ENCODE results near the gene LCE1C.

LCE1C gene

DNA sequence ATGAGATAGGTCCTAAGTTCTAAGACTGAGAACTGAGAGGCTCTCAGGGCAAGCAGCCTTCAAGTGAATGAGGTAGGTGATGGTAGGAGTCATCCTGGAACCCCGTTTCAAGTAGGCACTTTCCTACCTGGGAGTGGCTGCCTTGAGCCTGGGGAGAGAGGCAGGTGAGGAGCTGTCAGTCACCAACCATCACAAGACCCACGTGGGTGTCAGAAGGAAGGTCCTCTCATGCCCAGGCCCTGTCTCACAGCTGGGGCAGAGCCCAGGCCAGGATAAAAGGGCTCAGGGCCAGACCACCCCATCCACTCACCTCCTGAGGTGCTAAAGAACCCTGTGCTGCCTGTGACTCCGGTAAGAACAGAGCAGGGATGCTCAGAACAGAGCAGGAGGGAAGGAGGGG, 10.0 kb downstream of the LCE1C start, which contains the start of gene LCE1D:
TSS of gene LCE1D (plus strand) at position 301 of the 400 bp plus-strand sequence. CDS start 1,074 bp downstream, outside the sequence.
- no CpG with 5 or more reads among the region's 3 CpGs for WGBS (ENCODE audit: insufficient coverage, insufficient read length)
- no peak for DNase-seq (ENCODE audit: low read depth, low spot score)
- H3K27me3 ChIP-seq (ENCODE audit: control insufficient read depth, insufficient read depth, low read length): no peaks in the 10 kb centered on the region
- no peak within 1 kb of the TSS for H3K27ac ChIP-seq (ENCODE audit: low read length)
- no peaks in the 10 kb centered on the region for H3K4me1 ChIP-seq (ENCODE audit: control insufficient read depth, insufficient read depth, low read length)
- H3K9me3 ChIP-seq (ENCODE audit: control insufficient read depth, insufficient read depth, low read length): peaks cover 7% of the 10 kb centered on the region
- no peaks in the 10 kb centered on the region for H3K36me3 ChIP-seq (ENCODE audit: control insufficient read depth, insufficient read depth, low read length)
- no peak within 1 kb of the TSS for H3K4me3 ChIP-seq (ENCODE audit: low read length)

DNA sequence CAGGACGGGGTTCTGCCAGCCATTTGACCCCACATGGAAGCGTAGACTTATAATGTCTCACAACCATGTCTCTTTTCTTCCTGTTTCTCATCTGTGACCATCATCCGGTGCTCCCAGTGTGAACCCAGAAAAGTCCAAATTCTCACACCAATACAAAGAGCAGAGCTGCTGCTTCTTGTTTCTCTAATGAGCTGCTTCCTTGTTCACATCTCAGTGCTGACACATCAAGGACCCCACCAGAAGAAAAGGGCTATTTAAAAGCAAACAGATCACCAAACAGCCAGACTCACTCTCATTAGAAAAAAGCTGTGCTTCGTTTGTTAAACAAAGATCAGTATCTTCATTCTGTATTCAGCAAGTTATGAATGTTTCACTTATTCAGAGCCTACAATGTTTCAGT, 10.8 kb downstream of the LCE1C start:
- H3K27me3 ChIP-seq (ENCODE audit: control insufficient read depth, insufficient read depth, low read length): no peaks in the 10 kb centered on the region
- H3K4me3 ChIP-seq (ENCODE audit: low read length): no peak overlapping the region
- DNase-seq (ENCODE audit: low read depth, low spot score): no peak
- H3K36me3 ChIP-seq (ENCODE audit: control insufficient read depth, insufficient read depth, low read length): no peaks in the 10 kb centered on the region
- no peaks in the 10 kb centered on the region for H3K4me1 ChIP-seq (ENCODE audit: control insufficient read depth, insufficient read depth, low read length)
- peaks cover 5% of the 10 kb centered on the region for H3K9me3 ChIP-seq (ENCODE audit: control insufficient read depth, insufficient read depth, low read length)
- WGBS (ENCODE audit: insufficient coverage, insufficient read length): no CpG with 5 or more reads among the region's 4 CpGs
- no peak overlapping the region for H3K27ac ChIP-seq (ENCODE audit: low read length)

DNA sequence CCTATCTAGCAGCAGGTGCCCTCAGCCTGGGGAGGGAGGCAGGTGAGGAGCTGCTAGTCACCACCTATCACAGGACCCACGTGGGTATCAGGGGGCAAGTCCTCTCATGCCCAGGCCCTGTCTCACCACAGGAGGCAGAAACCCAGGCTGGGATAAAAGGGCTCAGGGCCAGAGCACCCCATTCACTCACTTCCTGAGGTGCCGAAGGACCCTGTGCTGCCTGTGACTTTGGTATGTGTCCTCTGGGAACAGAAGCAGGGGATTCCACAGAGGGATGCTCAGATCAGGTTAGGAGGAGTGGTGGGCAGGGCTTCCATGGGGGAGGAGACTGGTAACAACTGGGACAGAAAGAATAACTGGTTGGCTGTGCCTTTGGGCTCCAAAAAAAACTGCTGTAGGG, 20.4 kb downstream of the LCE1C start, which contains the start of gene LCE1E:
TSS of gene LCE1E (plus strand) at position 181 of the 400 bp plus-strand sequence. CDS start 1,043 bp downstream, outside the sequence.
- Histone ChIP-seq H3K36me3 (ENCODE audit: control insufficient read depth, insufficient read depth, low read length) (no peaks in the 10 kb centered on the region), H3K4me1 (ENCODE audit: control insufficient read depth, insufficient read depth, low read length) (no peaks in the 10 kb centered on the region), H3K27me3 (ENCODE audit: control insufficient read depth, insufficient read depth, low read length) (no peaks in the 10 kb centered on the region), H3K9me3 (ENCODE audit: control insufficient read depth, insufficient read depth, low read length) (peaks cover 18% of the 10 kb centered on the region), H3K4me3 (ENCODE audit: low read length) (no peak within 1 kb of the TSS), H3K27ac (ENCODE audit: low read length) (no peak within 1 kb of the TSS)
- no peak for DNase-seq (ENCODE audit: low read depth, low spot score)
- WGBS (ENCODE audit: insufficient coverage, insufficient read length): no CpG with 5 or more reads among the region's 2 CpGs

DNA sequence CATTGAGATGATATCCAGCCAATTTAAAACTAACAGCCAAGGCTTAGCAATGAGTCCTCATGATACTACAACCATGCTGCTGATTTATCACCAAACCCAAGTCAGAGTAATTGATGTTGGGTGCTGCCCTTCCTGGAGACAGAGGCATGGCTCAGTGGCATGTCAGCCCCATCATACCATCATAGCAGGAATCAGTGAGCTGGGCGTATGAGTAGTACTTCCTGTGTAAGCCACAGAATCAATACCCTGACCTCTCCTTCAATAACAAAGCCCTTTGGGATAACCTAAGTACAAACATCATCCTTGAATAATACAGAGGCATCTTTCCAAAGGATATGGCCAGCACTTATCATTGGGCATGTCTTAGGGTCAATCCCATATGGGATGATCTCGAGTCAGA, 23.4 kb downstream of the LCE1C start:
- H3K4me3 ChIP-seq (ENCODE audit: low read length): no peak overlapping the region
- no CpG with 5 or more reads among the region's 2 CpGs for WGBS (ENCODE audit: insufficient coverage, insufficient read length)
- peaks cover 19% of the 10 kb centered on the region for H3K9me3 ChIP-seq (ENCODE audit: control insufficient read depth, insufficient read depth, low read length)
- no peaks in the 10 kb centered on the region for H3K27me3 ChIP-seq (ENCODE audit: control insufficient read depth, insufficient read depth, low read length)
- H3K27ac ChIP-seq (ENCODE audit: low read length): no peak overlapping the region
- no peaks in the 10 kb centered on the region for H3K36me3 ChIP-seq (ENCODE audit: control insufficient read depth, insufficient read depth, low read length)
- H3K4me1 ChIP-seq (ENCODE audit: control insufficient read depth, insufficient read depth, low read length): no peaks in the 10 kb centered on the region
- DNase-seq (ENCODE audit: low read depth, low spot score): no peak

DNA sequence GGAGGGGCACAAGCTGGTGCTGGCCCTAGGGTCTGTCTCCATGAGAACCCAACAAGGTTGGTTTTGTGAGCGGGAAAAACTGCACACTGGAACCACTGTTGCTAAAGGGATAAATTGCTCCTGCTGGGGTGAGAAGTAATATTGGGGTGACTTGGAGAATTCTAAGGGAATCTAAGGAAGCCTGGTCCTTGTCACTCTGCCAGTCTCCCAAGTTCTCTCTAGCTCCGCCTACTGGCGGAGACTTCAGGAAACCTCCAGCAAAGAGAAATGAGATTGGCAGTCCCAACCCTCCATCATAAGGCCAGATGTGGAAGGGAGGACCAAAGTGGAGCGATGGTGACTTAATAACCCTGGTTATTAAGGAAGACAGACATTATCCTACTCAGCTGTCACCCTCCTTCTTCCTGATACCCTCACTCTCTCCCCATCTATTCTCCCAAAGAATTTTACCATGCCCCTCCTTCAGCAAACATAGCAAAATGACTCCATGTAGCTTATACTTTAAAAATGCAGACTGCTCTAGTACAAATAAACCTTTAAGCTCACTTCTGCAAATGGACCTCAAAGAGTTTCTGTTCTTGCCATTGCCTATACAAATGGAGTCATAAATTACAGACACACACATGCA, 28.8 kb downstream of the LCE1C start:
- H3K4me3 ChIP-seq (ENCODE audit: low read length): no peak overlapping the region

DNA sequence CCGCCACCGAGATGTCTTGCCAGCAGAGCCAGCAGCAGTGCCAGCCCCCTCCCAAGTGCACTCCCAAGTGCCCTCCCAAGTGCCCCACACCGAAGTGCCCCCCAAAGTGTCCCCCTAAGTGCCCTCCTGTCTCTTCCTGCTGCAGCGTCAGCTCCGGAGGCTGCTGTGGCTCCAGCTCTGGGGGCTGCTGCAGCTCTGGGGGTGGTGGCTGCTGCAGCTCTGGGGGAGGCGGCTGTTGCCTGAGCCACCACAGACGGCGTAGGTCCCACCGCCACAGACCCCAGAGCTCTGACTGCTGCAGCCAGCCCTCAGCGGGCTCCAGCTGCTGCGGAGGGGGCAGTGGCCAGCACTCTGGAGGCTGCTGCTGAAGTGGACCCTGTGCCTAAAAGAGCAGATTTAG, 30.1 kb downstream of the LCE1C start:
- Histone ChIP-seq H3K9me3 (ENCODE audit: control insufficient read depth, insufficient read depth, low read length) (peaks cover 9% of the 10 kb centered on the region), H3K36me3 (ENCODE audit: control insufficient read depth, insufficient read depth, low read length) (no peaks in the 10 kb centered on the region), H3K27me3 (ENCODE audit: control insufficient read depth, insufficient read depth, low read length) (no peaks in the 10 kb centered on the region), H3K27ac (ENCODE audit: low read length) (no peak overlapping the region), H3K4me3 (ENCODE audit: low read length) (no peak overlapping the region), H3K4me1 (ENCODE audit: control insufficient read depth, insufficient read depth, low read length) (no peaks in the 10 kb centered on the region)
- no peak for DNase-seq (ENCODE audit: low read depth, low spot score)
- no CpG with 5 or more reads among the region's 11 CpGs for WGBS (ENCODE audit: insufficient coverage, insufficient read length)

More for the DNA sequence above, 28.8 kb downstream of the LCE1C start:
- DNase-seq (ENCODE audit: low read depth, low spot score): no peak
- H3K9me3 ChIP-seq (ENCODE audit: control insufficient read depth, insufficient read depth, low read length): peaks cover 9% of the 10 kb centered on the region
- no peaks in the 10 kb centered on the region for H3K36me3 ChIP-seq (ENCODE audit: control insufficient read depth, insufficient read depth, low read length)
- WGBS (ENCODE audit: insufficient coverage, insufficient read length): no CpG with 5 or more reads among the region's 4 CpGs
- H3K27me3 ChIP-seq (ENCODE audit: control insufficient read depth, insufficient read depth, low read length): no peaks in the 10 kb centered on the region
- H3K4me1 ChIP-seq (ENCODE audit: control insufficient read depth, insufficient read depth, low read length): no peaks in the 10 kb centered on the region
- no peak overlapping the region for H3K27ac ChIP-seq (ENCODE audit: low read length)

DNA sequence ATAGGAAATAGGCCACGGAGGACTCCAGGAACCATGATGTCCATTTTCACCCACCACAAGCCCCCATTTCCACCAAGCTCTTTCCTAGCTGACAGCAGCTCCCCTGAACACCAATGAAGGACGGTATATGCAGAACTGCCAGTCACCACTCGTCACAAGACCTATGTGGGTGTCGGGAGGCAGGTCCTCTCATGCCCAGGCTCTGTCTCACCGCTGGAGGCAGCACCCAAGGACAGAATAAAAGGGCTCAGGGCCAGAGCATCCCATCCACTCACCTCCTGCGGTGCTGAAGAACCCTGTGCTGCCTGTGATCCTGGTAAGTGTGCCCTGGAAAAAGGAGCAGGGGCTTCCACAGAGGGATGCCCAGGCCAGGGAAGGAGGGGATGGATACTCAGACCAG, 31.6 kb downstream of the LCE1C start, which contains the start of gene LCE1F:
TSS of gene LCE1F (plus strand) at position 266 of the 400 bp plus-strand sequence. CDS start 1,232 bp downstream, outside the sequence.
- WGBS (ENCODE audit: insufficient coverage, insufficient read length): no CpG with 5 or more reads among the region's 6 CpGs
- Histone ChIP-seq H3K27ac (ENCODE audit: low read length) (no peak within 1 kb of the TSS), H3K9me3 (ENCODE audit: control insufficient read depth, insufficient read depth, low read length) (peaks cover 8% of the 10 kb centered on the region)

DNA sequence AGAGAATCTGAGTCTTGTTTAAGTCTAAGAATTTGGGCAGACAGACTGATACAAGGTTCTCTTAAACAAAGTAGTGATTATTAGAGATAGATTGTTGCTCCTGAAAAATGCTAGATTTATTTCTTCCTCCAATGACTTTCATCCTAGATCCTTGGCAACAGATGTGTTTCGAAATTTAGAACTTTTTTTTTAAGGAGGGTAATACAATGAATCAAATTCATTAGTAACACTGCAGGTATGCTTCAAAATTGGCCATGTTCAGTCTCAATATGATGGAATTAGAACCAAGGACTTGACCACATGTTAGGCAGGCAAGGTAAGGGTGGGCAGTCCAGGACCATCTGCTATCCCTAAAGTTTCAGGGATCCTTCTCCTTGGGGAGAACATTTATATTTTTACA, 36.0 kb downstream of the LCE1C start:
- H3K4me1 ChIP-seq (ENCODE audit: control insufficient read depth, insufficient read depth, low read length): no peaks in the 10 kb centered on the region
- no peaks in the 10 kb centered on the region for H3K36me3 ChIP-seq (ENCODE audit: control insufficient read depth, insufficient read depth, low read length)
- no CpG with 5 or more reads among the region's 1 CpG for WGBS (ENCODE audit: insufficient coverage, insufficient read length)
- no peak overlapping the region for H3K27ac ChIP-seq (ENCODE audit: low read length)
- H3K9me3 ChIP-seq (ENCODE audit: control insufficient read depth, insufficient read depth, low read length): peaks cover 14% of the 10 kb centered on the region
- H3K27me3 ChIP-seq (ENCODE audit: control insufficient read depth, insufficient read depth, low read length): no peaks in the 10 kb centered on the region
- H3K4me3 ChIP-seq (ENCODE audit: low read length): no peak overlapping the region
- no peak for DNase-seq (ENCODE audit: low read depth, low spot score)

More for the DNA sequence above, 31.6 kb downstream of the LCE1C start, which contains the start of gene LCE1F:
- H3K4me3 ChIP-seq (ENCODE audit: low read length): no peak within 1 kb of the TSS
- no peaks in the 10 kb centered on the region for H3K4me1 ChIP-seq (ENCODE audit: control insufficient read depth, insufficient read depth, low read length)
- no peaks in the 10 kb centered on the region for H3K27me3 ChIP-seq (ENCODE audit: control insufficient read depth, insufficient read depth, low read length)
- no peaks in the 10 kb centered on the region for H3K36me3 ChIP-seq (ENCODE audit: control insufficient read depth, insufficient read depth, low read length)
- DNase-seq (ENCODE audit: low read depth, low spot score): no peak

DNA sequence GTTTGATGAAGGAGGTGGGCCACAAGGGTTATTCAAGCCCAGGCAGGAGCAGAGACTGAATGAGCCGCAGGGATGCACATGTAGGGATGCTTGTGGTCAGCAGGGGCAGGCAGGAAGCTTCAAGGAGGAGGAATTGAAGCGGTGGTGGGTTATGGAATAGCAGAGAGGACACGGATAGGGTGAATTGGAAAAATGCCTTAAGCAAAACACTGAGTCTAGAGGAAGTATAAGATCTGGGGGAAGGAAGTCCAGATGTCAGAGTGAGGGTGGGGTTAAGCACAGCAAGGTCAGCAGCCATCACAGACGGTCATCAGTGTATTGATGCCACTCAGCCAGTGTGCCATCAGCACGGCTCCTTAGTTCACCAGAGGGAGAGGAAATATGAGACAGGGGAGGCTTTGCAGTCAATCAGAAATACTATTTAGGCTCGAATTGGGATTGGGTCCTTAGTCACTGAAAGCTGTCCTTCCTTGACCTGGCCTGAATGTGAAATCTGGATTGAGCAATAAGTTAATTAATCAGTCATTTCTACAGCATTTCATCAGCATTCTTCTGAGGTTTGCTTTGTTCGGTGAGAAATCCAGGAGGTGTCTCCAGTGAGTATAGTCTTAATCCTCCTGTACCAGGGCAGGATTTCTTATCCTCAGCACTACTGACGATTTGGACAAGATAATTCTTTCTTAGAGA, 37.5 kb downstream of the LCE1C start:
- H3K27ac ChIP-seq (ENCODE audit: low read length): no peak overlapping the region
- H3K4me3 ChIP-seq (ENCODE audit: low read length): no peak overlapping the region
- peaks cover 15% of the 10 kb centered on the region for H3K9me3 ChIP-seq (ENCODE audit: control insufficient read depth, insufficient read depth, low read length)
- no peaks in the 10 kb centered on the region for H3K36me3 ChIP-seq (ENCODE audit: control insufficient read depth, insufficient read depth, low read length)
- no peaks in the 10 kb centered on the region for H3K4me1 ChIP-seq (ENCODE audit: control insufficient read depth, insufficient read depth, low read length)
- DNase-seq (ENCODE audit: low read depth, low spot score): no peak
- H3K27me3 ChIP-seq (ENCODE audit: control insufficient read depth, insufficient read depth, low read length): no peaks in the 10 kb centered on the region
- WGBS (ENCODE audit: insufficient coverage, insufficient read length): no CpG with 5 or more reads among the region's 8 CpGs

DNA sequence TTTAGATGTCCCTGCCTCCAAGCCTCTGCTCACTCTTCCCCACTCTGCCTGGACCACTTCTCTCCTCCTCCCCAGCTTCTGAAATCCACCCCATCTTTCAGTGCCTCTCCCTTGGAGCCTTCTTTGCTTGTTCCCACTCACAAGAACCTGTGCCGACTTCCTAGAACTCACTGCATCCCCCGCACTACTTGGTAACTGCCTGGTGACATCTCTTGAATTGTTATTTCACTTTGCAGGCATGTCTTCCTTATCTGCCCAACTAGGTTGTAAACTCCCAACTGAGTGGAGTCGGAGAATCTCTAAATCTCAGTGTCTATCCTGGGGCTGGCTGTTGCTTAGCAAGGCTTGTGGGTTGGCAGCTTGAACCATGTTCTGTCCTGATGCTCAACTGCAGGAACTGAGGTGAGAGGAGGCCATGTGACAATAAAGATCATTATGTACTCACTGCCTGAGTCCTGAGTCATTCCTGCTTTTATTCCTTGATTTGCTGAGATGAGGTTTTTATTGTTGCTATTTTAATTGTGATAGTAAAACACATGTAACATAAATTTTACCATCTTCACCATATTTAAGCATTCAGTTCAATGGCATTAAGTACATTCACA, 44.7 kb downstream of the LCE1C start:
- DNase-seq (ENCODE audit: low read depth, low spot score): no peak
- WGBS (ENCODE audit: insufficient coverage, insufficient read length): no CpG with 5 or more reads among the region's 3 CpGs
- Histone ChIP-seq H3K4me1 (ENCODE audit: control insufficient read depth, insufficient read depth, low read length) (no peaks in the 10 kb centered on the region), H3K27me3 (ENCODE audit: control insufficient read depth, insufficient read depth, low read length) (no peaks in the 10 kb centered on the region), H3K36me3 (ENCODE audit: control insufficient read depth, insufficient read depth, low read length) (no peaks in the 10 kb centered on the region), H3K27ac (ENCODE audit: low read length) (no peak overlapping the region), H3K4me3 (ENCODE audit: low read length) (no peak overlapping the region), H3K9me3 (ENCODE audit: control insufficient read depth, insufficient read depth, low read length) (peaks cover 31% of the 10 kb centered on the region)

Data from iPS DF 6.9 (cell line).